ENCODE results near the gene SLC2A13.
"Not testable (repeated sequence)": the region's sequence is repeated elsewhere in the genome, so short reads cannot be mapped to it uniquely, and the experiment has no call there.

Gene SLC2A13

DNA sequence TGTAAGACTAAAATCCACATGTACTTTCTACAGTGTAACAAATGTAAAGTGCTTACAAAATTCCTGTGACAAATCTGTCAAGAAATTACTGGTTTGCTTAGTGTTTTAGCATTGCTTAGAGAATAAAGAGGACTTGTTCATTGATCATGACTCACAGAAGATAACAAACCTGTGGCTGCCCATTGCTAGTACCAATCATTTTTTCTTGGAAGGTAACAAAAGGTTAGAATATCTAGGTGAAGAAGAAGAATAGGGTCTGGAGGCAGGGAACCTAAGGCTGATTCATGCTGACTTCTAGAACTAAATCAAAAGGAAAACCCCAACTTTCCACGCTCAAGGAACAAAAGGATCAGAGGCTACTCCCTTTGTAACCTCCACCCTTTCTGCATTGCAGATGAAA is 253.5 kb downstream of the SLC2A13 start:
- DNase-seq = no peak

DNA sequence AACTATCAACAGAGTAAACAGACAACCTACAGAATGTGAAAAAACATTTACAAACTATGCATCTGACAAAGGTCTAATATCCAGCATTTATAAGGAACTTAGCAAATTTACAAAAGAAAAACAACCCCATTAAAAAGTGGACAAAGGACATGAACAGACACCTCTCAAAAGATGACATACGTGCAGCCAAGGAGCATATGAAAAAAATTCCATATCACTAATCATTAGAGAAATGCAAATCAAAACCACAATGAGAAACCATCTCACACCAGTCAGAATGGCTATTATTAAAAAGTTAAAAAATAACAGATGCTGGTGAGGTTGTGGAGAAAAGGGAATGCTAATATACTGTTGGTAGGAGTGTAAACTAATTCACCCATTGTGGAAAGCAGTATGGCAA is 257.7 kb downstream of the SLC2A13 start:
- not testable (repeated sequence) for DNase-seq

DNA sequence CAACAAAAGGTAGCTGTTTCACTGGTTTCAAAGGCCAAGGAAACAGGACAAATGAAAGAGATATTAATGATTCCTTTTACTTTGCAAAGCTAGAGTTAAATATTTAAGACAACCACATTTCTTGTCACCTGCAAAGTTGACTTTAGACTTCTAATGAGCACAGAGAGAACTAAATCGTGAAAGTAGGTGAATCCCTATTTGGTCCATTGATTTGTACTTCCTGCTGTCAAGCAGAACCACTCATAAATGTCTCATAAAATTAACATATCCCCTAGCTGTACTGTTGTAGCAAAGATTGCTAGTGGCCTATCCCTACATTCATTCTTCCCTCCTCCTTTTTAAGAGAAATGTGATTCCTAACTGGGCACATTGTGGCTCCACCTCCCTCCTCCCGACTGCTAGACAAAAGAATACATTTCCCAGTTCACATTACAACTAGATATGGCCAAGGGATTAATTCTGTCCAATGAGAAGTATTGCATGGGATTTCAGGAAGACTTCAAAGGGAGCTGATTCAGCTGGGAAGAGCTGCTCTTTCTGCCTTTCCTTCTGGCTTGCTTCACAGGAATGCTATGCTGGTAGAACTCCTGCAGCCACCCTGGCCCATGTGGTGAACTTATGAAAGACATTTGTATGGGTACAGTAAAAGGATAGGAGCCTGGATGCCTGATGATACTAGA is 258.8 kb downstream of the SLC2A13 start:
- DNase-seq = no peak

DNA sequence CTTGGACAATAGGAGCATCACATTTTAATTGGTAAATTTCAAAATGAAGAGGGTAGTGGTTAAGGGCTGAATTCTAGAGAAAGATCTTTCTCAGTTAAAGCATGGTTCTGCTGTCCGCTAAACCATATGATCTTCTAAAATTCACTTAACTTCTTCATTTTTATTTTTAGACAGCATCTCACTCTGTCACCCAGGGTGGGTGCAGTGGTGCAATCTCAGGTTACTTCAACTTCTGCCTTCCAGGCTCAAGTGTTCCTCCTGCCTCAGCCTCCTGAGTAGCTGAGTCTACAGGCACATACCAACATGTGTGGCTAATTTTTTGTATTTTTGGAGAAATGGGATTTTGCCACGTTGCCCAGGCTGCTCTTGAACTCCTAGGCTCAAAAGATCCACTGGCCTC is 259.6 kb downstream of the SLC2A13 start:
- no peak for DNase-seq

DNA sequence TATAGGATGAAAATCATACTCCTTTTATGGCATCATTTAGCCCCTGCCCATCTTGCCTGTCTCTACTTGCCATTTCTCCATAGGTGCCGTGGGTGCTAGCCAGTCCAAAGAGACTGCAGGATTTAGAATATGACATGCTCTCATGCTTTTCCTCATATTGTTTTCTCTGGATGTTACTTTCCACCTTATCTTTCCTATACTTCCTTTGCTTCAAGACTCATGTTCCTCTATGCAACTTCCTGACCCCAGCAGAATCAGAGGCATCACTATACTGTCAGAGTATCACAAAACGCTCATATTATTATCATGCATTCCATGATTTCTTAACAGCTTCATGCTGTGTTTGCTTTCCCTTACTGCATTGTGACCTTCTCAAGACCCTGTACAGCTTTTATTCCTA is 265.5 kb downstream of the SLC2A13 start:
- DNase-seq = no peak

DNA sequence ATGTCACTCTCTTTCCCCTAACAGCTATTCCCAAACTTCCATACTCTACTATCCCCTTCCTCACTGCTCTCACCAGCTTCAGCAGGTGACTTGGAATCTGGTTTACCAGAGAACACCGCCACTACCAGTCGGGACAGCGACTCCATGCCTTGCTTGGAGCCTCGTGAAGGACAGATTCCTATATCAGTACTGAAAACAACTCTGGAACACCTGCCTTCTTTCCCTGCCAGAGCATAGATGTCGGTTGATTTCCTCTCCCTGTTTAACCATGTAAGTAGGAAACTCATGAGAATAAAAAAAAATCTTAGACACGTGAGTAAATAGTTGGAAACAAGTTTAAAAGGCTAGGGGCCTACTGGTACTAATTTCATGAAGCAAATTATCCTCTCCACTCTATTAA is 266.8 kb downstream of the SLC2A13 start:
- no peak for DNase-seq

DNA sequence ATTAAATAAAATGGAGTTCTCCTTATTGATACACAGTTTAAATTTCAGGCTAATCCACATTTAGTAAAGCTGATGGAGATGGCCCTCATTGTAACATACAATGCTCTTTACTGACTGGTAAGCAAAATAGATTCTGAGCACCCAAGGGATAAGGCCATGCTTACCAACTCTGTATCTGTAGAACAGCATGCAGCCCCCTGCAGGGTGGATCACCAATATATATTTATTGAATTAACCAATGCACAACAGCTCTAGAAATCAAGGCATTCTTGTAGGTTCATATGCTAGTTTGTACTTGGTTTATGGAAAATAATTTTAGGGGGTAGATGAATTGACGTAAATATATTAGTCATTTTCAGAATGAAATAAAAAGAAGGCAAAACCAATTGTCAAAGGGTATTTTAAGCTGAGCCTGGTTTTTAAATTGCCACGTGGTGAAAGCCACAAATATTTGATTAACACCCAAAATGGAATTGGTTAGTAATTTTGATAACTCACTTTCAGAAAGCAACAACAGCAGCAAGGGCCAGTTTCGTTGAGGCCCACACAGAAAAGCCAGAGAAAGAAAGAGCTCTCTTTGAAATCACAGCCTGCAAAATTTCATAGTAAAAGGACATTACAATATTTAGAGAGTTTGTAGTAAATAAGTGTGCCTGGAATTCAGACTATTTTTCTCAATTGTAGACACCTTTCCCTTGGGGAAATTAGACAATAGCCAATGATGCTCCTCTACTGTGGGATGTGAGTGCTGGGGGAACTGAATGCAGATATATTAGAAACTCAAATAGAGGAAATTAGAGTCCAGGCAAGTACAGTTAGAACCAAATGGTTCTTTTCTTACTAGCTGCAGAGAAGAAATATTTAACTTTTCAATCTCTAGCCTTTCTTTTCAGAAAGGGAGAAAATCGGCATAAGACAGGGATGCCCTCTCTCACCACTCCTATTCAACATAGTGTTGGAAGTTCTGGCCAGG is 270.1 kb downstream of the SLC2A13 start:
- no peak for DNase-seq

DNA sequence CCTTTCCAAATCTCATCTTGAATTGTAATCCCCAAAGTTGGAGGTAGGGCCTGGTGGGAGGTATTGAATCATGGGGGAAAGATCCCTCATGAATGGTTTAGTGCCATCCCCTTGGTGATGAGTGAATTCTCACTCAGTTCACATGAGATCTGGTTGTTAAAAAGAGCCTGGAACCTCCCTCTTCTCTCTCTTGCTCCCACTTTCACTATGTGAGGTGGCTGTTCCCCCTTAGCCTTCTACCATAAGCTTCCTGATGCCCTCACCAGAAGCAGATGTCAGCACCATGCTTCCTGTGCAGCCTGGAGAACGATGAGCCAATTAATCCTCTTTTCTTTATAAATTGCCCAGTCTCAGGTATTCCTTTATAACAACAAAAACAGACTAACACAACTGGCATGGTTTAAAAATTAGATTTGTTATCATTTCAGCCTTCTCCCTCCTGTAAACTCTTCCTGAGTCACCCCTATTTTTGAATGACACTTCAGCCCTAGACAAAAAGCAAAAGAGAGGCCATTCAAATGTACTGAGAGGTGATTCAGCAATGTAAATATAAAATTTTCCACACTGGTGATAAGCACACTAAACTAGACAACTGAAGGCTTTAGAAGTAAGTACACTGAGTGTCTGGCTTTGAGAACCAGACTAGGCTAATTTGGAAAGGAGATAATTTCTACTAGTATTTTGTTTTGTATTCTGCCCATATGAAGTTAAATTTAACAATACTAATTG is 274.1 kb downstream of the SLC2A13 start:
- DNase-seq = no peak

DNA sequence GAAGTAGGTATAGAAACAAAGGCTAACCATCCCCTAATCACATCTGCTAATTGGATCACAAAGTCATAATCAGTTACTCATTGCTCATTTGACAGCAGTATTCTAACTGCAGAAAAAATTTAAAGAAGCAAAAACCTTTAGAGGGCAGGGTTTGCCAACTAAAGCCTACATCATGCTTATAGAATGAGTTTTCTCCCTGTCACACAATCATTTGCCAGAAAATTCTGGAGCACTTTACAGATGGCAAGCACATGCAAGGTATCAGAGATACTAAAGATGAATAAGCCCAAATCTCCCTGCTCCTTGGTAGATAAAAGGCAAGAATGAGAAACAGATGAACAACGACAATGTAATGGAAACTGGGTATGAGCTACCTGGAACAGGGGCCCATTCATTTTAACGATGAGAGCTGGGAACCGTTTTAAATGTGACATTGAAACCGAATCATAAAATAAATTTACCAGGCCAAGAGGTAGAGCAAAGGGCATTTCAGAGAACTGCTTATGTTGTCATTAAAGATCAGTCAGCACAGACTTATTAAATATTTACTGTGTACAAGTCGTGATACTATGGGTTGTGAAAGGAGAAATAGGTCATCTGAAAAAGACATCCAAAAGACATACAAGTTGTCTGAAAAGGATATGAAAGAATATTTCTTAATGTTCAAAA is 274.9 kb downstream of the SLC2A13 start:
- no peak for DNase-seq

DNA sequence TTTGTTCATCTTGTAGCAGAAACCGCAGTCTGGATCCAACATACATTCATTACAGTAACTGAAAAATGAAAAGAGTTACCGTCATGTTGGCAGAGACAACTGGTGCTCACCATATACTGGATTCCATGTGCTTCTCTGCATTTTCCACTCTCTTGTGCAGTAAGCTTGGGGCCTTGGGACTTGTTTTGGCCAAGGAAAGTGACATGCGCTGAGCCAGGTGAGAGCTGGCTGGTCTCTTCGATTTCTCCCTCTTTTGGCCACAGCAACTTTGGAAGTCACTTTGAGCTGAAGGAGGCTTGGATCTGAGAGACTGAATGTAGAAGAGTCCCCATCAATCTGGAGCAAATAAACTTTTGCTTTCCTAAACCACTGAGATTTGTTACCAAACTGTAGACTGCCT is 275.7 kb downstream of the SLC2A13 start:
- DNase-seq = no peak

DNA sequence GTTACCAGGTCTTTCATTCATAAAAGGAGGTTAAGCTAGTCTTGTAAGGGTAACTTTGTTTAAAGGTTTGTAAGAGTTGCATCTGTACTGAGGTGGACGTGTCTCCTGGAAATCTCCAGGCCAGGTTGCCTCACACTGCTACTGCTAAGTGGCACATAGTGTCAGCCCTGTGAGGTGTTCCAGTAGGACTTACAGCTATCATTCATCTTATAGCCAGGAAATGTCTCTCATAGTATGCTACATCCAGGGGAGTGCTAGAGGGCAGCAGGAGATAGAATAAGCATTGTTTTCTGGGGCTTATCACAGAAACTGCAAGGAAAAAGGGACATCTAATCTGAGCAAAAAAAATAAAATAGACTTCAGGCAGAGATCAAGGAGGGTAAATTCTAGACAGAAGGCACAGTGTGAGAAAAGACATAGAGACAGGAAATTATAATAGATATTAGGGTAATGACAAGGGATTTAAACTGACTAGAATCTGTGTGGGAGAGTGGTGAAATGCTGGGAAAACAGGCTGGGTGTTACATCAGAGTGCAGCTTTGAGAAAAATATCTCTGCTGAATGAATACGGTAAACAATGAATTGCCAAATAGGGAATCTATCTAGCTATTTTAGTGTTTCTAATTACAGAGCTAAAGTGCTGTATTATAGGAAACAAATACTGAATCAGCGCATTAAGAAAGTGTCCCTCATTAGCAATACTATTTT is 281.2 kb downstream of the SLC2A13 start:
- no peak for DNase-seq

DNA sequence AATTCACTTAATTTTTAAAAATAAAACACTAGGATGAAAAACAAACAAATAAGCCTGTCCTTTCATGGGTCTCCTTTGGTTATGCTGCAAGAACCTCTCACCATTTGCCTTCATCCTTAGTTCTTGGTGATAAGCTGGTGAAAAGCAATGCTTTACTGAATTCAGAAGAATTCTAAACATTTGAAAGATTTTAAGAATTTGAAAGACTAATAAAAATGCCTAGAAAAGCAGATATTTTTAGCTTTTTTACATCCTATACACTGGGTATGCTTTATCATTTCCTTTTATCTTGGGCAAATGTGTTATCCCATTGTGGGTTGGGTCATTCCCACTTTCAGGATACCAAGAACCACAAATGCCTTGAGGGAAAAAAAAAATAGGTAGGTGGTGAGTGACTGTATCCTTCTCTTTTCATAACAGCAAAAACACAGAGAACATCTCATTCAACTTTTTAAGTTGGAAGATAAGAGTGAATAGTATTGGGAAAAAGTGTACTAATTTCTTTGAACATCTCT is 289.2 kb downstream of the SLC2A13 start:
- DNase-seq = peak; percentile 50

DNA sequence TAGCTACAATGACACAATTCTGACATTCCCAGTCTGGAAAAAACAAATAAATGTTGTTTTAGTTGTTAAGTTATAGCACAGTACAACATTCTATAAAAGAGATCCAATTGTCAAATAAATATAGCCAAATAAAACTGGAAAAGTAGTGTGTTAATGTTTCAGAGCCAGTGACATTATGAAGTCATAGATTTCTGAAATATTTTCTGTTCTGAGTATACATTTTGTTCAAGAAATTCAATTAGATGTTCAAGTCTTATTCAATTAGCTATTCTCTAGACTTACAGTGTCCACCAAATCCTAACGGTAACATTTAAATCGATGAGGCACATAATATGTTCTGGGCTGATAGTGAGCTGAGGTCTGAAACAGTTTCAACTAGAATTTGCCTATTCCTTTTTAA is 290.1 kb downstream of the SLC2A13 start:
- DNase-seq = no peak

DNA sequence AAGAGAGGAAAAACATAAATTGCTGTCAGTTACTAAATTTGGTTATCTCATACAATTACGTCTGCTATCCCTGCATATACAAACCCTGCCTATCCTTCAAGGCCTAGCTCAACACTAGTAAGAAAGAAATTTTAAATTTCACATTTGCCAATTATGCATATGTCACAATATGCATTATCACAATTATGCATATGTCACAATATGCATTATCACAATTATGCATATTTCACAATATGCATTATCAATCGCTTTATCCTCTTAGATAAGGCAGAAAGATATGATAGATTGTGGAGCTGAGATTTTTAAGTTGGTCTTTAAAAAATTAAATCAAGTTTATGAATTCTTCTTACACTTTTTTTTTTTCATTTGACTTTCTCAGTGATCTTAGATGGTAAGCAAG is 291.3 kb downstream of the SLC2A13 start:
- no peak for DNase-seq

DNA sequence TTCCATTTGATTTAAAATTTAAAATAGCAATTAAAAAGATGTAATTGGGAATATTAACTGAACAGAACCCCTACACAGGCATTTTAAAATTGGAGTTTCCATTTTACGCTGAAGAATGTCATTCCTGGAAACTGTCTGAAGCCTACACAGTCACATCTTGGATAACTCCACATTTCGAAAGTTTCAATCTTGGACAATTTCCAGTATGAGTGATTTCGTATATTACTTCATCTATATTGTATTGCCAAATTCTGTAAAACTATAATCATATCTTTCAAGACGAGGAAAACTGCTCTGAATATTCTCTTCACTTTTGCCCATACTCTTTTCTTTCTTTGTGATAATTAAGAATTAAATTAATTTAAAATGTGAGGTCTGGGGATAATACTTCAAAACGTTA is 292.1 kb downstream of the SLC2A13 start:
- no peak for DNase-seq

DNA sequence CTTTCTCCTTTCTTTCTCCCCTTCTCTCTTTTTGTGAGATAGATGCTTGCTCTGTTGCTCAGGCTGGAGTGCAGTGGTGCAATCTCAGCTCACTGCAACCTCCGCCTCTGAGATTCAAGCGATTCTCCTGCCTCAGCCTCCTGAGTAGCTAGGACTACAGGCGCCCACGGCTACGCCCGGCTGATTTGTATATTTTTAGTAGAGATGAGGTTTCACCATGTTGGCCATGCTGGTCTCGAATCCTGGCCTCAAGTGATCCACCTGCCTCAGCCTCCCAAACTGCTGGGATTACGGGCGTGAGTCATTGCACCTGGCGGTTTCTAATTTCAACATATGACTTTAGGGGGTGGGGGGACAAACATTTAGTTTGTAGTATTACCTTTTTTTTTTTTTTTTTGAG is 293.4 kb downstream of the SLC2A13 start:
- not testable (repeated sequence) for DNase-seq

DNA sequence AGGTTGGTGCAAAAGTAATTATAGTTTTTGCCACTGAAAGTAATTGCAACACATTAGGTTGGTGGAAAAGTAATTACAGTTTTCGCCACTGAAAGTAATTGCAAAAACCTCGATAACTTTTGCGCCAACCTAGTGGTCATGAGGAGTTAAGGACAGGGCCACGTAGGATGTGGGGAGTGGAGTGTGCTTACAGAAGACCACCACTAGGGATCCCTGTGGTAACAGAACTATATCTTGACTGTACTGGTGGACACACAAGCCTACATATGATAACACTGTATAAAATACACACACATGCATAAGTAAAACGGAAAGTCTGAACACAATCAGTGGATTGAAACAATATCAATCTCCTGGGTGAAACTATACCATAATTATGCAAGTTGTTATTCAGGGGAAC is 298.8 kb downstream of the SLC2A13 start:
- peak; percentile 6 for DNase-seq

DNA sequence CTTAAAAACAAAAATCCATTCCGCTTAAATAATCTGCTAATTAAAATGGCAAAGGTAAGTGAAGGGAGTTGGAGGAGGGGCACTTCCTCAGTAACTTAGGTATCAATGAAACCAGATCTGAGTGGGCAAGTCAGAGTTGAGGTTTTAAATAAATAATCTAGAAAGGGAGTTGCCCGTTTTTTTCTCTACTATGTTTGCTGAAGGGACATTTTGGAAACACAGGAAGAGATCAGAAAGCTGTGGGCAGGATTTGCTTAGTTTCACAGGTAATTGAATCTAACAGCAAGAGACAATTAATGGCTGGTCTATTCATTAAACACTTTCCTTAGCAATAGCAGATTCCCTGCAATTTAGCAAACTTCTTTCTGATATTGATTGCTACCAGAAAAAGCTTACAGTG is 300.2 kb downstream of the SLC2A13 start:
- DNase-seq = no peak

DNA sequence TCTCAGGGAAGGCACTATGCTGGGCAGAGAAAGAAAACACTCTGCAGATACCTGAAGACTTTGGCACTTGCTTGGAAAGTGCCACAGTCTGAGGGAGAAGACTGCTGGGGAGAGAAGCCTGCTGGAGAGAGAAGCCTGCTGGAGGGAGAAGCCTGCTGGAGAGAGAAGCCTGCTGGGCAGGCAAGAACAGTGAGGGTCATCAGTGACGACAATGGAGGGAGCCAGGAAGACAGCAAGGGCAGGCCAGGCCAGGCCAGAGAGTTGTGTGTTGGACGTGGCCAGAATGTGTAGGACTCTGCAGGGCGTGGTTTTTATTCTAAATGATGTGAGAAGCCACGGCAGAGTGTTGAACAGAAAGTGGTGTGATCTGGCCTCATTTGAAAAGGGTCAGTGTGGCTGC is 301.0 kb downstream of the SLC2A13 start:
- no peak for DNase-seq

DNA sequence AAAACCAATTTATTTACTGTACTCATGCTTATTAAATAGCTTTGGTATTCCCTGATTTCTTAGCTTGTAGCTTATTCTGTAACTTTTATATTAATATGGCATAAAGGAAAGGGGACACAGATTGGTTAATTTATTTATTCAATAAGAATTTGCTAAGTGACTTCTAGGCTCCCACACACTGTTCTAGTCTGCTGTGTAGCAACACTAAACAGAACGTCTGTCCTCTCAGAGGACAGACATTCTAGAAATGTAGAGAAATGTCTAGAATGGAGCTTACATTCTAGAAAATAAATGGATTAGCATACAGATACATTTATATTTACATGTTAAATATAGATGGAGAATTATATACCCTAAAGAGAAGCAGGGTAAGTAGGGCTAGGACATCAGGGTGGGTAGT is 301.4 kb downstream of the SLC2A13 start:
- no peak for DNase-seq

DNA sequence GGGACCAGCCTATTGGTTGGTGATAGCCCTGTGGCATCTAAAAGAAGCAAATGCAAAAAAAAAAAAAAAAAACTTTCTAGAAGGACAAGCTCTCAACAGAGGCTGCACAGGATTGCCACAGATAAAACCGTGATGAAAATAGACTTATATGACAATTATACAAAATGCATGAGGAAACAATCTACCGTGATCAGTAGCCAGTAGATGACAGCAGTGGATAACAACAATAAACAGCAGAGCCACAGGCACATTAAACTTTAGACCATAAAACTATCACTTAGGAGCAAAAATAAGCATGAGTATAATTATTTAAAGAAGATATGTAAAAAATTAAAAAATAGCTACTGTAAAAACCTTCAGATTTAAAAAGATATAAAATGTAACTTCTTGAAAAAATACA is 302.7 kb downstream of the SLC2A13 start:
- no peak for DNase-seq

DNA sequence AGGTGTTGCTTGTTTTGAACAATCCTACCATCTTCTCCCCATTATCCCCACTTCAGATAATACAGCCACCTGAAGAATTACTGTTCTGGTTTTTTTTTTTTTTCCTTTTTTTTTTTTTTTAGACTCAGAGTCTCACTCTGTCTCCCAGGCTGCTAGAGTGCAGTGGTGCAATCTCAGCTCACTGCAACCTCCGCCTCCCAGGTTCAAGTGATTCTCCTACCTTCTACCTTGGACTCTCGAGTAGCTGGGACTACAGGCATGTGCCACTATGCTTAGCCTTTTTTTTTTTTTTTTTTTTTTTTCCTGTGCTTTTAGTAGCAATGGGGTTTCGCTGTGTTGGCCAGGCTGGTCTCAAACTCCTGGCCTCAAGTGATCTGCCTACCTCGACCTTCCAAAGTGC is 306.9 kb downstream of the SLC2A13 start:
- DNase-seq = no peak
